H1 (cell line): ENCODE results near the gene ZSCAN25. TPM values are rescaled to one million over a fixed set of nuclear protein-coding genes. Genes with fewer than 3 reads are reported as not detected.

ENCODE experiments used
- CTCF ChIA-PET: fragments of 300-600 bp; sonication (Branson Sonifier 250); formaldehyde crosslinking; loops from one replicate; lab custom pipeline; 2021; ENCODE audit not compliant: partially characterized antibody; lab: Charles Lee
- POLR2A ChIA-PET: fragments of 300-600 bp; sonication (Branson Sonifier 250); formaldehyde crosslinking; loops from one replicate; lab custom pipeline; 2021; ENCODE audit warnings: inconsistent platforms; ENCODE audit not compliant: partially characterized antibody; lab: Charles Lee
- DNase-seq, 2 experiments: peaks; one replicate each; pipeline versions ENCODE4 v3.0.0 to v3.0.0-alpha.2; 2010 to 2022; ENCODE audit warnings: low spot score in 2 of 2, low read depth in 1 of 2, mixed read lengths in 1 of 2
- FAIRE-seq: peaks from 2 replicates; lab custom pipeline; 2011; peaks lifted over from hg19 to GRCh38; lab: Jason Lieb, UNC
- H2AFZ ChIP-seq: 2 replicates; pipeline ENCODE4 v1.8.1; 2012; ENCODE audit warnings: low read length, inconsistent platforms
- H2AK5ac ChIP-seq: 2 replicates; pipeline ENCODE4 v1.6.1; 2013; ENCODE audit warnings: low read depth, low read length
- H2BK120ac ChIP-seq: replicated peaks from 2 replicates; pipeline ENCODE3; 2013; ENCODE audit warnings: low read depth, low read length, inconsistent platforms
- H2BK12ac ChIP-seq: 2 replicates; pipeline ENCODE4 v1.6.1; 2013; ENCODE audit warnings: low read depth, low read length
- H2BK15ac ChIP-seq: 2 replicates; pipeline ENCODE4 v1.6.1; 2013; ENCODE audit warnings: low read length
- H2BK20ac ChIP-seq: 2 replicates; pipeline ENCODE4 v1.6.1; 2013; ENCODE audit warnings: low read length
- H2BK5ac ChIP-seq: 2 replicates; pipeline ENCODE4 v1.6.1; 2013; ENCODE audit warnings: low read depth, low read length
- H3K14ac ChIP-seq: 2 replicates; pipeline ENCODE4 v1.6.1; 2013; ENCODE audit warnings: inconsistent platforms; ENCODE audit not compliant: insufficient read length
- H3K18ac ChIP-seq: 2 replicates; pipeline ENCODE4 v1.6.1; 2013; ENCODE audit warnings: low read length; ENCODE audit errors: extremely low read depth
- H3K23ac ChIP-seq: 2 replicates; pipeline ENCODE4 v1.6.1; 2013; ENCODE audit warnings: inconsistent platforms; ENCODE audit not compliant: insufficient read length
- H3K23me2 ChIP-seq: 2 replicates; pipeline ENCODE4 v1.6.1; 2013; ENCODE audit warnings: low read depth, low read length
- H3K27ac ChIP-seq: 2 replicates; pipeline ENCODE4 v1.6.1; 2011; ENCODE audit warnings: low read depth, low read length, inconsistent platforms
- H3K27me3 ChIP-seq, 4 experiments: replicated peaks in 1 of 4; 1 replicate in 1 of 4; 2 replicates in 3 of 4; pipeline versions ENCODE4 v1.6.1 to v1.8.1; 2011 to 2013; ENCODE audit warnings: low read length in 3 of 4, mild to moderate bottlenecking in 3 of 4, inconsistent platforms in 2 of 4, mixed read lengths in 2 of 4, moderate library complexity in 1 of 4; ENCODE audit not compliant: control insufficient read depth in 3 of 4, insufficient read depth in 3 of 4; ENCODE audit errors: extremely low read depth in 1 of 4
- H3K36me3 ChIP-seq, 4 experiments: 2 replicates each; pipeline versions ENCODE4 v1.6.1 to v1.8.1; 2011 to 2013; ENCODE audit warnings: mild to moderate bottlenecking in 4 of 4, low read length in 3 of 4, moderate library complexity in 2 of 4, control low read depth in 1 of 4, inconsistent platforms in 1 of 4; ENCODE audit not compliant: insufficient read depth in 4 of 4, control insufficient read depth in 2 of 4
- H3K4ac ChIP-seq: replicated peaks from 2 replicates; pipeline ENCODE3; 2013; ENCODE audit warnings: low read length, low read depth, mixed read lengths, inconsistent platforms; ENCODE audit not compliant: insufficient read length
- H3K4me1 ChIP-seq, 4 experiments: replicated peaks in 1 of 4; 1 replicate in 1 of 4; 2 replicates in 3 of 4; pipeline versions ENCODE4 v1.6.1 to v1.8.1; 2011 to 2013; ENCODE audit warnings: low read length in 3 of 4, inconsistent platforms in 2 of 4, mixed read lengths in 1 of 4; ENCODE audit not compliant: insufficient read depth in 4 of 4, control insufficient read depth in 3 of 4
- H3K4me2 ChIP-seq, 2 experiments: 2 replicates each; pipeline versions ENCODE4 v1.6.1 to v1.8.1; 2011 to 2013; ENCODE audit warnings: low read depth in 2 of 2, low read length in 2 of 2, control low read depth in 1 of 2, inconsistent platforms in 1 of 2, mild to moderate bottlenecking in 1 of 2; ENCODE audit not compliant: insufficient read depth in 1 of 2
- H3K4me3 ChIP-seq, 4 experiments: fragments of 200-600, 300-600 bp in 1 of 4; sonication (generic), shearing (Covaris generic), sonication (Bioruptor Twin) in 1 of 4; 2 replicates each; pipeline versions ENCODE4 v1.5.1 to v1.8.1; 2011 to 2016; ENCODE audit warnings: low read length in 4 of 4, low read depth in 3 of 4, control low read depth in 2 of 4, inconsistent platforms in 2 of 4, mild to moderate bottlenecking in 2 of 4, mixed read lengths in 1 of 4, moderate library complexity in 1 of 4; ENCODE audit not compliant: insufficient read depth in 2 of 4; ENCODE audit errors: extremely low read depth in 1 of 4
- H3K56ac ChIP-seq: replicated peaks from 2 replicates; pipeline ENCODE3; 2013; ENCODE audit warnings: low read depth, mild to moderate bottlenecking, mixed read lengths, low read length, inconsistent platforms; ENCODE audit not compliant: insufficient read length
- H3K79me1 ChIP-seq: 2 replicates; pipeline ENCODE4 v1.6.1; 2013; ENCODE audit warnings: low read depth, low read length, control low read depth
- H3K79me2 ChIP-seq, 2 experiments: 2 replicates each; pipeline versions ENCODE4 v1.6.1 to v1.8.1; 2012 to 2013; ENCODE audit warnings: low read length in 2 of 2, mild to moderate bottlenecking in 2 of 2, inconsistent platforms in 1 of 2; ENCODE audit not compliant: insufficient read depth in 2 of 2, control insufficient read depth in 1 of 2
- H3K9ac ChIP-seq, 4 experiments: replicated peaks in 1 of 4; 1 replicate in 1 of 4; 2 replicates in 3 of 4; pipeline versions ENCODE4 v1.6.1 to v1.8.1; 2011 to 2013; ENCODE audit warnings: low read depth in 3 of 4, low read length in 3 of 4, control low read depth in 2 of 4, mild to moderate bottlenecking in 2 of 4, moderate library complexity in 2 of 4, inconsistent platforms in 1 of 4; ENCODE audit errors: extremely low read depth in 1 of 4
- H3K9me3 ChIP-seq, 2 experiments: 2 replicates each; pipeline versions ENCODE4 v1.6.1 to v1.8.1; 2012 to 2013; ENCODE audit warnings: mild to moderate bottlenecking in 2 of 2, moderate library complexity in 2 of 2, control low read depth in 1 of 2, inconsistent platforms in 1 of 2, low read depth in 1 of 2, low read length in 1 of 2, mixed read lengths in 1 of 2; ENCODE audit not compliant: insufficient read depth in 2 of 2
- H4K20me1 ChIP-seq, 2 experiments: replicated peaks in 1 of 2; 2 replicates each; pipeline versions ENCODE3 to v1.8.1; 2011 to 2013; ENCODE audit warnings: inconsistent platforms in 2 of 2, low read length in 2 of 2, mild to moderate bottlenecking in 1 of 2; ENCODE audit not compliant: insufficient read depth in 2 of 2, control insufficient read depth in 1 of 2
- H4K5ac ChIP-seq: 2 replicates; pipeline ENCODE4 v1.6.1; 2013; ENCODE audit warnings: low read length, low read depth, mixed read lengths, inconsistent platforms; ENCODE audit not compliant: insufficient read length
- H4K8ac ChIP-seq: 2 replicates; pipeline ENCODE4 v1.8.0; 2013; ENCODE audit warnings: mild to moderate bottlenecking, moderate library complexity, low read length, inconsistent platforms; ENCODE audit not compliant: insufficient read depth; ENCODE audit errors: extremely low read depth
- H4K91ac ChIP-seq: replicated peaks from 2 replicates; pipeline ENCODE3; 2013; ENCODE audit warnings: low read length, mixed read lengths, inconsistent platforms; ENCODE audit not compliant: insufficient read length
- BACH1 ChIP-seq: IDR thresholded peaks from 2 replicates; pipeline ENCODE4 v1.6.1; 2012; ENCODE audit warnings: low read length, improper control_type of control experiment
- EP300 ChIP-seq, 2 experiments: IDR thresholded peaks; 1 replicate in 1 of 2; 2 replicates in 1 of 2; pipeline ENCODE4 v1.6.1; 2011 to 2012; ENCODE audit warnings: low read depth in 2 of 2, low read length in 2 of 2, mild to moderate bottlenecking in 2 of 2, borderline replicate concordance in 1 of 2, inconsistent platforms in 1 of 2, moderate library complexity in 1 of 2
- HDAC6 ChIP-seq: IDR thresholded peaks from one replicate; pipeline ENCODE4 v1.7.1; 2012; ENCODE audit warnings: low read depth, mild to moderate bottlenecking, inconsistent platforms, low read length, moderate library complexity
- POLR2AphosphoS5 ChIP-seq: IDR thresholded peaks from 2 replicates; pipeline ENCODE4 v1.6.1; 2011; ENCODE audit warnings: low read depth, low read length
- RNF2 ChIP-seq: fragments of 200-900, 300-1000 bp; sonication (generic); IDR thresholded peaks from 2 replicates; pipeline ENCODE4 v1.7.1; 2016; ENCODE audit warnings: borderline replicate concordance, low read depth, mild to moderate bottlenecking, antibody characterized with exemption, low read length; ENCODE audit not compliant: poor library complexity, severe bottlenecking; ENCODE audit errors: missing control alignments
- SIRT6 ChIP-seq: IDR thresholded peaks from one replicate; pipeline ENCODE4 v1.7.1; 2012; ENCODE audit warnings: low read length, inconsistent platforms
- SP4 ChIP-seq: IDR thresholded peaks from 2 replicates; pipeline ENCODE4 v1.6.1; 2012; ENCODE audit warnings: low read length, inconsistent platforms
- TEAD4 ChIP-seq: IDR thresholded peaks from 2 replicates; pipeline ENCODE4 v1.6.1; 2012; ENCODE audit warnings: low read depth, low read length, inconsistent platforms, mixed read lengths
- WGBS, 2 experiments: shearing (Covaris generic) in 1 of 2; methylation state at CpG; one replicate each; pipeline versions ENCODE4 v1.1.6 to v1.1.7; 2013 to 2015; ENCODE audit warnings: low lambda C conversion rate in 2 of 2, mixed read lengths in 2 of 2, inconsistent platforms in 1 of 2, low coverage in 1 of 2, missing lambda C conversion rate in 1 of 2; ENCODE audit not compliant: insufficient replicate concordance in 2 of 2, insufficient coverage in 1 of 2, insufficient read length in 1 of 2; ENCODE audit errors: extremely low coverage in 1 of 2, missing lambda C conversion rate in 1 of 2; 5-methylcytosine and 5-hydroxymethylcytosine counted together
- polyA plus RNA-seq, 7 experiments: library from polyadenylated mRNA; depleted of rRNA in 3 of 7; stranded (reverse) in 5 of 7; unstranded in 2 of 7; fragments of >200 nt in 5 of 7; fragments of 200-250 nt in 2 of 7; gene quantifications; 1 replicate in 5 of 7; 2 replicates in 1 of 7; 4 replicates in 1 of 7; pipeline versions ENCODE4 v1.2.1 to v1.2.3, GENCODE V29; 2011 to 2013; ENCODE audit warnings: missing spikeins in 2 of 7, mixed read lengths in 2 of 7
- total RNA-seq: library from RNA; stranded (reverse); fragmentation: NEBNext Ultra II Directional; extraction: Animal tissue kit (Norgen Biotek cat#: 25700); gene quantifications from 2 replicates; pipeline ENCODE4 v1.2.1, GENCODE V29; 2021
- TF ChIP-seq, protein P1 (sequence below): IDR thresholded peaks from 2 replicates; pipeline ENCODE4 v1.6.1; 2011; ENCODE audit warnings: low read length, improper control_type of control experiment
- TF ChIP-seq, protein P2 (sequence below): IDR thresholded peaks from 2 replicates; pipeline ENCODE4 v1.6.1; 2012; ENCODE audit warnings: inconsistent platforms

Gene ZSCAN25
- total and polyA plus RNA-seq, 2 of the 8 experiments (the other 6 are each of a cell fraction or from before 2014, with no cell fraction given), result 10.1 to 18.6 TPM

DNA sequence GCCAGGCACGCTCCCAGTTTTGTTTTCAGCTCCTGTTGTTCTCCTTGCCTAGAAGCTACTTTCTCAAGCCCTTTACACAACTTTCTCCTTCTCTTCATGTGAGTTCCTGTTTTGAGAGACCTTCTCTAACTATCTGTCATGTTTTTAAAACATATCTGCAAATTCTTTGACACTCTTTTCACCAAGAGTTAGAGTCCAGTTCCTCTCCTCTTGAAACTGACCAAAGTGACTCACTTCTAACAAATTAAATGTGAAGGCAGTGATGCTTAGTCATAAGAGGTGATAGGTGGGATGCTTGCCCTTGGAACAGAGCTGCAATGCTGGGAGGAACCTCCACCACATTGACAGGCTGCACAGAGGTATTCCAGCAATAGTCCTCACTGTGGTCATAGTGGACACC, 25.3 kb downstream of the ZSCAN25 start:
- no peaks in the 10 kb centered on the region; the same call in 1 of the 2 replicates for H3K79me1 ChIP-seq
- peaks cover 3 to 11% (median 9%) of the 10 kb centered on the region in 4 experiments for H3K4me1 ChIP-seq
- H2BK12ac ChIP-seq, result no peak overlapping the region
- no peak overlapping the region for H3K4me2 ChIP-seq
- H2BK15ac ChIP-seq, result no peak overlapping the region
- H2AK5ac ChIP-seq, result no peak overlapping the region
- H3K9ac ChIP-seq, result no peak overlapping the region
- no peak overlapping the region for H3K56ac ChIP-seq
- H2AFZ ChIP-seq, result no peak overlapping the region
- 0 out of 8 replicates have a peak, but pooled peaks cover 0 to 3% (median 0%) of the 10 kb centered on the region in 4 experiments for H3K36me3 ChIP-seq
- ChIA-PET POLR2A (interaction anchor here (1.0 to 1.6 kb wide), 3 partner anchors 10 to 61 kb away, joined by 3 to 5 read pairs (median 4); partner anchors contain the start of gene ZSCAN25), CTCF (interaction anchor here (1.6 to 2.7 kb wide), 2 partner anchors 11 to 272 kb away, joined by 5 to 9 read pairs; no protein-coding TSS in a partner anchor)
- H4K91ac ChIP-seq, result no peak overlapping the region
- no peak overlapping the region for H3K18ac ChIP-seq
- no peak overlapping the region for H4K5ac ChIP-seq
- H3K27ac ChIP-seq, result no peak overlapping the region
- no peak overlapping the region for H3K4ac ChIP-seq
- no peak overlapping the region for H2BK120ac ChIP-seq
- H3K23me2 ChIP-seq, result no peaks in the 10 kb centered on the region
- H2BK20ac ChIP-seq, result no peak overlapping the region
- DNase-seq (no peak), FAIRE-seq (no peak)
- H4K8ac ChIP-seq, result no peak overlapping the region
- no peak overlapping the region for H2BK5ac ChIP-seq
- WGBS, 2 experiments, result 92% methylated on average over 1 of the region's 1 CpG; no CpG with 5 or more reads in 1 of the 2 experiments
- no peak overlapping the region for H3K23ac ChIP-seq
- H4K20me1 ChIP-seq, result no peaks in the 10 kb centered on the region
- no peaks in the 10 kb centered on the region for H3K9me3 ChIP-seq
- H3K14ac ChIP-seq, result no peak overlapping the region
- H3K4me3 ChIP-seq, result no peak overlapping the region
- no peaks in the 10 kb centered on the region for H3K79me2 ChIP-seq
- no peaks in the 10 kb centered on the region for H3K27me3 ChIP-seq
- TF ChIP-seq POLR2AphosphoS5 (no peak), TEAD4 (no peak), SP4 (no peak), EP300 (IDR thresholded peaks at IDR 0.05; ENCODE audit: borderline replicate concordance in 1 of 2, low read depth in 2 of 2, low read length in 2 of 2) (no peak), RNF2 (no peak), SIRT6 (no peak), HDAC6 (no peak), BACH1 (no peak)
- TF ChIP-seq, protein P1, sequence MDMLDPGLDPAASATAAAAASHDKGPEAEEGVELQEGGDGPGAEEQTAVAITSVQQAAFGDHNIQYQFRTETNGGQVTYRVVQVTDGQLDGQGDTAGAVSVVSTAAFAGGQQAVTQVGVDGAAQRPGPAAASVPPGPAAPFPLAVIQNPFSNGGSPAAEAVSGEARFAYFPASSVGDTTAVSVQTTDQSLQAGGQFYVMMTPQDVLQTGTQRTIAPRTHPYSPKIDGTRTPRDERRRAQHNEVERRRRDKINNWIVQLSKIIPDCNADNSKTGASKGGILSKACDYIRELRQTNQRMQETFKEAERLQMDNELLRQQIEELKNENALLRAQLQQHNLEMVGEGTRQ, result no peak
- TF ChIP-seq, protein P2, sequence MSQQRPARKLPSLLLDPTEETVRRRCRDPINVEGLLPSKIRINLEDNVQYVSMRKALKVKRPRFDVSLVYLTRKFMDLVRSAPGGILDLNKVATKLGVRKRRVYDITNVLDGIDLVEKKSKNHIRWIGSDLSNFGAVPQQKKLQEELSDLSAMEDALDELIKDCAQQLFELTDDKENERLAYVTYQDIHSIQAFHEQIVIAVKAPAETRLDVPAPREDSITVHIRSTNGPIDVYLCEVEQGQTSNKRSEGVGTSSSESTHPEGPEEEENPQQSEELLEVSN, result no peak
